A549 (cell line): ENCODE data around the gene MTF2.

Experiments used
- EP300 ChIP-seq, 2 experiments: fragments of >200 bp; sonication (Bioruptor Twin); formaldehyde crosslinking; IDR thresholded peaks; 2 replicates in 1 of 2; 3 replicates in 1 of 2; pipeline ENCODE4 v1.6.1; 2016 to 2017
- ESRRA ChIP-seq: fragments of 150-350 bp; IDR thresholded peaks from 2 replicates; pipeline ENCODE4 v1.6.1; 2014; ENCODE audit warnings: mild to moderate bottlenecking, low read length, borderline replicate concordance
- FOSB ChIP-seq: fragments of 250-450 bp; sonication (Bioruptor Pico); IDR thresholded peaks from 2 replicates; pipeline ENCODE4 v1.5.0; 2020; ENCODE audit warnings: mild to moderate bottlenecking, moderate library complexity
- HDAC2 ChIP-seq: fragments of 200-600 bp; sonication (generic); IDR thresholded peaks from 2 replicates; pipeline ENCODE4 v1.6.1; 2016
- HOXA7 ChIP-seq: fragments of 250-450 bp; sonication (Bioruptor Pico); IDR thresholded peaks from 2 replicates; pipeline ENCODE4 v1.5.0; 2020; ENCODE audit warnings: mild to moderate bottlenecking, moderate library complexity
- JUN ChIP-seq, 2 experiments: fragments of >200 bp; sonication (Bioruptor Twin); formaldehyde crosslinking; IDR thresholded peaks; 2 replicates in 1 of 2; 3 replicates in 1 of 2; pipeline ENCODE4 v1.6.1; 2016 to 2017
- MYC ChIP-seq: IDR thresholded peaks from 2 replicates; pipeline ENCODE4 v1.6.1; 2012; ENCODE audit warnings: mild to moderate bottlenecking, inconsistent platforms, low read length, improper control_type of control experiment, borderline replicate concordance
- NFE2L2 ChIP-seq: fragments of 150-350 bp; conservative IDR thresholded peaks from 2 replicates; pipeline ENCODE4 v1.6.1; 2014; ENCODE audit warnings: low read length
- POLR2A ChIP-seq: IDR thresholded peaks from 2 replicates; pipeline ENCODE4 v1.6.1; 2012; ENCODE audit warnings: mild to moderate bottlenecking, low read length
- ZNF302 ChIP-seq: fragments of 250-450 bp; sonication (Bioruptor Pico); IDR thresholded peaks from 2 replicates; pipeline ENCODE4 v1.9.0; 2021; ENCODE audit warnings: inconsistent platforms, mild to moderate bottlenecking, moderate library complexity
- TF ChIP-seq, protein P1 (sequence below): fragments of >200 bp; sonication (Bioruptor Twin); formaldehyde crosslinking; IDR thresholded peaks from 3 replicates; pipeline ENCODE4 v1.5.1; 2016
- TF ChIP-seq, protein P2 (sequence below): fragments of 150-350 bp; IDR thresholded peaks from 2 replicates; pipeline ENCODE4 v1.6.1; 2014; ENCODE audit warnings: low read depth, mild to moderate bottlenecking, low read length

DNA sequence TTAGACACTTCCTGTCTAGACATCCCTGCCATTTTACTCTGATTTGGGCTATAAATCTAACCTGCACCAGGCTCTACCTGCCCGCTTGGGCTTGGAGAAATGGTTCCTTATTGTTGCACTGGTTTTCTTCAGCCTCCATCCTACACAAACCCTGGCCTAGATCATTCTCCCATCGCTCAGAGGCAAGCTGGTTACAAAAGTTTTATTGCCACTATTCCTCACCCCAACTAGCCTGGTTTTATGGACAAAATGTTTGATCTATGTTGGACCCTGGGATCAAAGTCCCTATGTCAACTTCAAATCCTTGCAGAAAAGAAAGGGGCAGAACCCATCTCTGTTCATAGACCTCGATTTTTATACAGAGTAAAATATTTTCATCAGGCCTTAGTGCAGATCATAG is 31.5 kb upstream of the MTF2 start:
- TF ChIP-seq EP300 (IDR thresholded peaks at IDR 0.05) (no peak), HOXA7 (no peak), ZNF302 (CRISPR knock-in tag) (no peak), ESRRA (no peak), NFE2L2 (no peak), HDAC2 (no peak), JUN (IDR thresholded peaks at IDR 0.05) (no peak), FOSB (no peak), POLR2A (no peak), MYC (no peak)
- TF ChIP-seq, protein P1, sequence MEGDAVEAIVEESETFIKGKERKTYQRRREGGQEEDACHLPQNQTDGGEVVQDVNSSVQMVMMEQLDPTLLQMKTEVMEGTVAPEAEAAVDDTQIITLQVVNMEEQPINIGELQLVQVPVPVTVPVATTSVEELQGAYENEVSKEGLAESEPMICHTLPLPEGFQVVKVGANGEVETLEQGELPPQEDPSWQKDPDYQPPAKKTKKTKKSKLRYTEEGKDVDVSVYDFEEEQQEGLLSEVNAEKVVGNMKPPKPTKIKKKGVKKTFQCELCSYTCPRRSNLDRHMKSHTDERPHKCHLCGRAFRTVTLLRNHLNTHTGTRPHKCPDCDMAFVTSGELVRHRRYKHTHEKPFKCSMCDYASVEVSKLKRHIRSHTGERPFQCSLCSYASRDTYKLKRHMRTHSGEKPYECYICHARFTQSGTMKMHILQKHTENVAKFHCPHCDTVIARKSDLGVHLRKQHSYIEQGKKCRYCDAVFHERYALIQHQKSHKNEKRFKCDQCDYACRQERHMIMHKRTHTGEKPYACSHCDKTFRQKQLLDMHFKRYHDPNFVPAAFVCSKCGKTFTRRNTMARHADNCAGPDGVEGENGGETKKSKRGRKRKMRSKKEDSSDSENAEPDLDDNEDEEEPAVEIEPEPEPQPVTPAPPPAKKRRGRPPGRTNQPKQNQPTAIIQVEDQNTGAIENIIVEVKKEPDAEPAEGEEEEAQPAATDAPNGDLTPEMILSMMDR, result no peak
- TF ChIP-seq, protein P2, sequence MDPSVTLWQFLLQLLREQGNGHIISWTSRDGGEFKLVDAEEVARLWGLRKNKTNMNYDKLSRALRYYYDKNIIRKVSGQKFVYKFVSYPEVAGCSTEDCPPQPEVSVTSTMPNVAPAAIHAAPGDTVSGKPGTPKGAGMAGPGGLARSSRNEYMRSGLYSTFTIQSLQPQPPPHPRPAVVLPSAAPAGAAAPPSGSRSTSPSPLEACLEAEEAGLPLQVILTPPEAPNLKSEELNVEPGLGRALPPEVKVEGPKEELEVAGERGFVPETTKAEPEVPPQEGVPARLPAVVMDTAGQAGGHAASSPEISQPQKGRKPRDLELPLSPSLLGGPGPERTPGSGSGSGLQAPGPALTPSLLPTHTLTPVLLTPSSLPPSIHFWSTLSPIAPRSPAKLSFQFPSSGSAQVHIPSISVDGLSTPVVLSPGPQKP, result no peak
